DMS114 treated with DMSO at 0.1 percent for 48 hours (cell line): ENCODE data around the gene ADAMTS5.
A peak's percentile ranks its signal among the peaks of the same experiment; 100 is the strongest.

Experiments
- DNase-seq: peaks from one replicate; lab custom pipeline; 2025; ENCODE audit not compliant: unreplicated experiment; lab: John Stamatoyannopoulos, UW

ADAMTS5 gene

GRCh38 chr21:26888931-26889330 is 78.0 kb downstream of the ADAMTS5 start:
- no peak for DNase-seq

- DNase-seq: no peak
Measured at GRCh38 chr21:26888256-26888655, 78.6 kb downstream of the ADAMTS5 start.

GRCh38 chr21:26887251-26887650 is 79.6 kb downstream of the ADAMTS5 start:
- no peak for DNase-seq

GRCh38 chr21:26884436-26884835 is 82.5 kb downstream of the ADAMTS5 start:
- no peak for DNase-seq

GRCh38 chr21:26883768-26884167 is 83.1 kb downstream of the ADAMTS5 start:
- DNase-seq: no peak

GRCh38 chr21:26881504-26882228 is 85.2 kb downstream of the ADAMTS5 start:
- DNase-seq: peak; percentile 0

- DNase-seq: no peak
Measured at GRCh38 chr21:26877018-26877417, 89.9 kb downstream of the ADAMTS5 start.

GRCh38 chr21:26874347-26874746 is 92.5 kb downstream of the ADAMTS5 start:
- no peak for DNase-seq
